K562 (cell line): ENCODE results near the gene WTAP. TPM values are rescaled to one million over a fixed set of nuclear protein-coding genes. Genes with fewer than 3 reads are reported as not detected.

Source experiments
- BRD4 ChIP-seq: fragments of 200-600 bp; sonication (generic); IDR thresholded peaks from 2 replicates; pipeline ENCODE4 v1.6.1; 2017; ENCODE audit warnings: inconsistent platforms
- ETV1 ChIP-seq: fragments of 450-650 bp; conservative IDR thresholded peaks from 2 replicates; pipeline ENCODE4 v1.6.1; 2016; ENCODE audit warnings: missing genetic modification characterization, control low read depth, low read depth, missing compliant biosample characterization
- HMG20B ChIP-seq: fragments of 250-450 bp; sonication (Bioruptor Pico); IDR thresholded peaks from 2 replicates; pipeline ENCODE4 v1.5.0; 2021; ENCODE audit warnings: mild to moderate bottlenecking
- ILF3 ChIP-seq: fragments of 450-650 bp; IDR thresholded peaks from 2 replicates; pipeline ENCODE4 v1.6.1; 2018; ENCODE audit warnings: antibody characterized with exemption, mild to moderate bottlenecking, moderate library complexity, borderline replicate concordance
- SPI1 ChIP-seq: IDR thresholded peaks from 2 replicates; pipeline ENCODE4 v1.6.1; 2011; ENCODE audit warnings: low read depth, low read length, control low read depth, borderline replicate concordance
- ZKSCAN1 ChIP-seq: fragments of 150-350 bp; IDR thresholded peaks from 2 replicates; pipeline ENCODE4 v1.6.1; 2016; ENCODE audit warnings: low read depth, low read length
- polyA plus RNA-seq, 8 experiments: library from polyadenylated mRNA; depleted of rRNA in 4 of 8; stranded (reverse) in 5 of 8; unstranded in 3 of 8; fragments of >200 nt; fragmentation: Nextera tagmentation in 2 of 8; fragmentation: Illumina TruSeq in 1 of 8; extraction: Ambion mirVana in 2 of 8; extraction: Trizol in 1 of 8; gene quantifications; 2 replicates each; pipeline versions ENCODE4 v1.2.1 to v1.2.3, GENCODE V29; 2011 to 2014; ENCODE audit warnings: inconsistent platforms in 1 of 8, missing spikeins in 1 of 8
- total RNA-seq, 7 experiments: library from RNA; depleted of rRNA in 6 of 7; stranded (reverse); fragments of >200 nt in 6 of 7; fragmentation: Illumina TruSeq in 2 of 7; extraction: Trizol in 2 of 7; gene quantifications; 2 replicates each; pipeline versions ENCODE4 v1.2.1 to v1.2.3, GENCODE V29; 2011 to 2021; ENCODE audit warnings: low replicate concordance in 1 of 7
- TF ChIP-seq, protein P1 (sequence below): fragments of 450-650 bp; IDR thresholded peaks from 2 replicates; pipeline ENCODE4 v1.6.1; 2016; ENCODE audit warnings: low read depth
- TF ChIP-seq, protein P2 (sequence below): fragments of 450-650 bp; IDR thresholded peaks from 2 replicates; pipeline ENCODE4 v1.6.1; 2016; ENCODE audit warnings: mild to moderate bottlenecking, moderate library complexity

WTAP gene
- total and polyA plus RNA-seq, 9 of the 15 experiments (the other 6 are each of a cell fraction or from before 2014, with no cell fraction given): 52.4 to 156 (median 110) TPM

DNA sequence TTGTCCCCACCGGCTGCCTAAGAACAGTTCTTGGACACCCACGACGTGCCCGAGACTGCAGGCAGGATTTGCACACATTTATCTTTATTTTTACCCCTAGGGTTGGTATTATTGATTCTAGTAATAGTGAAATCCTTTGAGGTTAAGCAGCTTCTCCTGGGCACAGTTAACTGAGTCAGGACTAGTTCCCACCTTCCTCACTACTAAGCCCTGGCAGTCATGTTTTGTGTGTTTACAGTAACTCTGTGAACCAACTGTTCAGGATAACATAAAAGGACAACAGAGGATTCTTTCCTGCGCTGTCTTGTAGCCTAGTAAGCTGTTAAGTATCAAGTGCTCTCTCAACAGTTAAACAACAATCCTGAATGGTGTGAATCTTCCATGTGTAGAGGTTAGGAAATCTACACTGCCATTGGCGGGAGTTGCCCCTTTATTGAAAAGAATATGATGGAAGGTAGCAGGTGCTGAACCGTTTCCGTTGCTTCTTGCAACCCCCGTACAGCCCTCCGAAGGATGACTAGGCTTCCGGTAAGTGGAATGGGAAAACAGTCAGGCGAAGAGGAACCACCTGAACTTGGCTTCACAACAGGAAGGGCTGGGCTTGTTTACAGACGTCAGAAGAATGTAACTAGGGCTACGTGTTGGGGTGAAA, 33.3 kb upstream of the WTAP start (continued):
- TF ChIP-seq, protein P1, sequence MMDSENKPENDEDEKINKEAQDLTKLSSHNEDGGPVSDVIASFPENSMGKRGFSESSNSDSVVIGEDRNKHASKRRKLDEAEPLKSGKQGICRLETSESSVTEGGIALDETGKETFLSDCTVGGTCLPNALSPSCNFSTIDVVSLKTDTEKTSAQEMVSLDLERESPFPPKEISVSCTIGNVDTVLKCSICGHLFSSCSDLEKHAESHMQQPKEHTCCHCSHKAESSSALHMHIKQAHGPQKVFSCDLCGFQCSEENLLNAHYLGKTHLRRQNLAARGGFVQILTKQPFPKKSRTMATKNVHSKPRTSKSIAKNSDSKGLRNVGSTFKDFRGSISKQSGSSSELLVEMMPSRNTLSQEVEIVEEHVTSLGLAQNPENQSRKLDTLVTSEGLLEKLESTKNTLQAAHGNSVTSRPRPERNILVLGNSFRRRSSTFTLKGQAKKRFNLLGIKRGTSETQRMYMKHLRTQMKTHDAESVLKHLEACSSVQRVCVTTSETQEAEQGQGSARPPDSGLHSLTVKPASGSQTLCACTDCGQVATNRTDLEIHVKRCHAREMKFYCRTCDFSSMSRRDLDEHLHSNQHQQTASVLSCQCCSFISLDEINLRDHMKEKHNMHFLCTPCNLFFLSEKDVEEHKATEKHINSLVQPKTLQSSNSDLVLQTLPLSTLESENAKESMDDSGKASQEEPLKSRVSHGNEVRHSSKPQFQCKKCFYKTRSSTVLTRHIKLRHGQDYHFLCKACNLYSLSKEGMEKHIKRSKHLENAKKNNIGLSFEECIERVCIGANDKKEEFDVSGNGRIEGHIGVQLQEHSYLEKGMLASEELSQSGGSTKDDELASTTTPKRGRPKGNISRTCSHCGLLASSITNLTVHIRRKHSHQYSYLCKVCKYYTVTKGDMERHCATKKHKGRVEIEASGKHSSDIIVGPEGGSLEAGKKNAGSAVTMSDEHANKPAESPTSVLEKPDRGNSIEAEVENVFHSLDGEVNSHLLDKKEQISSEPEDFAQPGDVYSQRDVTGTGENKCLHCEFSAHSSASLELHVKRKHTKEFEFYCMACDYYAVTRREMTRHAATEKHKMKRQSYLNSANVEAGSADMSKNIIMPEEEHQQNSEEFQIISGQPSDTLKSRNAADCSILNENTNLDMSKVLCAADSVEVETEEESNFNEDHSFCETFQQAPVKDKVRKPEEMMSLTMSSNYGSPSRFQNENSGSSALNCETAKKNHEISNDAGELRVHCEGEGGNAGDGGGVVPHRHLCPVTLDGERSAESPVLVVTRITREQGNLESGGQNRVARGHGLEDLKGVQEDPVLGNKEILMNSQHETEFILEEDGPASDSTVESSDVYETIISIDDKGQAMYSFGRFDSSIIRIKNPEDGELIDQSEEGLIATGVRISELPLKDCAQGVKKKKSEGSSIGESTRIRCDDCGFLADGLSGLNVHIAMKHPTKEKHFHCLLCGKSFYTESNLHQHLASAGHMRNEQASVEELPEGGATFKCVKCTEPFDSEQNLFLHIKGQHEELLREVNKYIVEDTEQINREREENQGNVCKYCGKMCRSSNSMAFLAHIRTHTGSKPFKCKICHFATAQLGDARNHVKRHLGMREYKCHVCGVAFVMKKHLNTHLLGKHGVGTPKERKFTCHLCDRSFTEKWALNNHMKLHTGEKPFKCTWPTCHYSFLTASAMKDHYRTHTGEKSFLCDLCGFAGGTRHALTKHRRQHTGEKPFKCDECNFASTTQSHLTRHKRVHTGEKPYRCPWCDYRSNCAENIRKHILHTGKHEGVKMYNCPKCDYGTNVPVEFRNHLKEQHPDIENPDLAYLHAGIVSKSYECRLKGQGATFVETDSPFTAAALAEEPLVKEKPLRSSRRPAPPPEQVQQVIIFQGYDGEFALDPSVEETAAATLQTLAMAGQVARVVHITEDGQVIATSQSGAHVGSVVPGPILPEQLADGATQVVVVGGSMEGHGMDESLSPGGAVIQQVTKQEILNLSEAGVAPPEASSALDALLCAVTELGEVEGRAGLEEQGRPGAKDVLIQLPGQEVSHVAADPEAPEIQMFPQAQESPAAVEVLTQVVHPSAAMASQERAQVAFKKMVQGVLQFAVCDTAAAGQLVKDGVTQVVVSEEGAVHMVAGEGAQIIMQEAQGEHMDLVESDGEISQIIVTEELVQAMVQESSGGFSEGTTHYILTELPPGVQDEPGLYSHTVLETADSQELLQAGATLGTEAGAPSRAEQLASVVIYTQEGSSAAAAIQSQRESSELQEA: no peak
- TF ChIP-seq ETV1 (0 out of 2 replicates have a peak, but pooled peaks have one; percentile 40), ZKSCAN1 (no peak), ILF3 (no peak), HMG20B (no peak), BRD4 (no peak), SPI1 (peak; percentile 47; the same call in 1 of the 2 replicates)
- TF ChIP-seq, protein P2, sequence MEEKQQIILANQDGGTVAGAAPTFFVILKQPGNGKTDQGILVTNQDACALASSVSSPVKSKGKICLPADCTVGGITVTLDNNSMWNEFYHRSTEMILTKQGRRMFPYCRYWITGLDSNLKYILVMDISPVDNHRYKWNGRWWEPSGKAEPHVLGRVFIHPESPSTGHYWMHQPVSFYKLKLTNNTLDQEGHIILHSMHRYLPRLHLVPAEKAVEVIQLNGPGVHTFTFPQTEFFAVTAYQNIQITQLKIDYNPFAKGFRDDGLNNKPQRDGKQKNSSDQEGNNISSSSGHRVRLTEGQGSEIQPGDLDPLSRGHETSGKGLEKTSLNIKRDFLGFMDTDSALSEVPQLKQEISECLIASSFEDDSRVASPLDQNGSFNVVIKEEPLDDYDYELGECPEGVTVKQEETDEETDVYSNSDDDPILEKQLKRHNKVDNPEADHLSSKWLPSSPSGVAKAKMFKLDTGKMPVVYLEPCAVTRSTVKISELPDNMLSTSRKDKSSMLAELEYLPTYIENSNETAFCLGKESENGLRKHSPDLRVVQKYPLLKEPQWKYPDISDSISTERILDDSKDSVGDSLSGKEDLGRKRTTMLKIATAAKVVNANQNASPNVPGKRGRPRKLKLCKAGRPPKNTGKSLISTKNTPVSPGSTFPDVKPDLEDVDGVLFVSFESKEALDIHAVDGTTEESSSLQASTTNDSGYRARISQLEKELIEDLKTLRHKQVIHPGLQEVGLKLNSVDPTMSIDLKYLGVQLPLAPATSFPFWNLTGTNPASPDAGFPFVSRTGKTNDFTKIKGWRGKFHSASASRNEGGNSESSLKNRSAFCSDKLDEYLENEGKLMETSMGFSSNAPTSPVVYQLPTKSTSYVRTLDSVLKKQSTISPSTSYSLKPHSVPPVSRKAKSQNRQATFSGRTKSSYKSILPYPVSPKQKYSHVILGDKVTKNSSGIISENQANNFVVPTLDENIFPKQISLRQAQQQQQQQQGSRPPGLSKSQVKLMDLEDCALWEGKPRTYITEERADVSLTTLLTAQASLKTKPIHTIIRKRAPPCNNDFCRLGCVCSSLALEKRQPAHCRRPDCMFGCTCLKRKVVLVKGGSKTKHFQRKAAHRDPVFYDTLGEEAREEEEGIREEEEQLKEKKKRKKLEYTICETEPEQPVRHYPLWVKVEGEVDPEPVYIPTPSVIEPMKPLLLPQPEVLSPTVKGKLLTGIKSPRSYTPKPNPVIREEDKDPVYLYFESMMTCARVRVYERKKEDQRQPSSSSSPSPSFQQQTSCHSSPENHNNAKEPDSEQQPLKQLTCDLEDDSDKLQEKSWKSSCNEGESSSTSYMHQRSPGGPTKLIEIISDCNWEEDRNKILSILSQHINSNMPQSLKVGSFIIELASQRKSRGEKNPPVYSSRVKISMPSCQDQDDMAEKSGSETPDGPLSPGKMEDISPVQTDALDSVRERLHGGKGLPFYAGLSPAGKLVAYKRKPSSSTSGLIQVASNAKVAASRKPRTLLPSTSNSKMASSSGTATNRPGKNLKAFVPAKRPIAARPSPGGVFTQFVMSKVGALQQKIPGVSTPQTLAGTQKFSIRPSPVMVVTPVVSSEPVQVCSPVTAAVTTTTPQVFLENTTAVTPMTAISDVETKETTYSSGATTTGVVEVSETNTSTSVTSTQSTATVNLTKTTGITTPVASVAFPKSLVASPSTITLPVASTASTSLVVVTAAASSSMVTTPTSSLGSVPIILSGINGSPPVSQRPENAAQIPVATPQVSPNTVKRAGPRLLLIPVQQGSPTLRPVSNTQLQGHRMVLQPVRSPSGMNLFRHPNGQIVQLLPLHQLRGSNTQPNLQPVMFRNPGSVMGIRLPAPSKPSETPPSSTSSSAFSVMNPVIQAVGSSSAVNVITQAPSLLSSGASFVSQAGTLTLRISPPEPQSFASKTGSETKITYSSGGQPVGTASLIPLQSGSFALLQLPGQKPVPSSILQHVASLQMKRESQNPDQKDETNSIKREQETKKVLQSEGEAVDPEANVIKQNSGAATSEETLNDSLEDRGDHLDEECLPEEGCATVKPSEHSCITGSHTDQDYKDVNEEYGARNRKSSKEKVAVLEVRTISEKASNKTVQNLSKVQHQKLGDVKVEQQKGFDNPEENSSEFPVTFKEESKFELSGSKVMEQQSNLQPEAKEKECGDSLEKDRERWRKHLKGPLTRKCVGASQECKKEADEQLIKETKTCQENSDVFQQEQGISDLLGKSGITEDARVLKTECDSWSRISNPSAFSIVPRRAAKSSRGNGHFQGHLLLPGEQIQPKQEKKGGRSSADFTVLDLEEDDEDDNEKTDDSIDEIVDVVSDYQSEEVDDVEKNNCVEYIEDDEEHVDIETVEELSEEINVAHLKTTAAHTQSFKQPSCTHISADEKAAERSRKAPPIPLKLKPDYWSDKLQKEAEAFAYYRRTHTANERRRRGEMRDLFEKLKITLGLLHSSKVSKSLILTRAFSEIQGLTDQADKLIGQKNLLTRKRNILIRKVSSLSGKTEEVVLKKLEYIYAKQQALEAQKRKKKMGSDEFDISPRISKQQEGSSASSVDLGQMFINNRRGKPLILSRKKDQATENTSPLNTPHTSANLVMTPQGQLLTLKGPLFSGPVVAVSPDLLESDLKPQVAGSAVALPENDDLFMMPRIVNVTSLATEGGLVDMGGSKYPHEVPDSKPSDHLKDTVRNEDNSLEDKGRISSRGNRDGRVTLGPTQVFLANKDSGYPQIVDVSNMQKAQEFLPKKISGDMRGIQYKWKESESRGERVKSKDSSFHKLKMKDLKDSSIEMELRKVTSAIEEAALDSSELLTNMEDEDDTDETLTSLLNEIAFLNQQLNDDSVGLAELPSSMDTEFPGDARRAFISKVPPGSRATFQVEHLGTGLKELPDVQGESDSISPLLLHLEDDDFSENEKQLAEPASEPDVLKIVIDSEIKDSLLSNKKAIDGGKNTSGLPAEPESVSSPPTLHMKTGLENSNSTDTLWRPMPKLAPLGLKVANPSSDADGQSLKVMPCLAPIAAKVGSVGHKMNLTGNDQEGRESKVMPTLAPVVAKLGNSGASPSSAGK: no peak
